Esophagus (tissue), 2 donors: ENCODE data around the gene SESN3. TPM values are rescaled to one million over a fixed set of nuclear protein-coding genes. Genes with fewer than 3 reads are reported as not detected.

Experiments
- H3K27ac ChIP-seq, 2 donors: one replicate each; pipeline ENCODE4 v1.5.1; 2013; ENCODE audit warnings: low read depth in 2 of 2, mild to moderate bottlenecking in 2 of 2, inconsistent platforms in 1 of 2, low read length in 1 of 2, moderate library complexity in 1 of 2
- H3K27me3 ChIP-seq, 2 donors: one replicate each; pipeline ENCODE4 v1.6.1; 2013; ENCODE audit warnings: low read length in 2 of 2, control low read depth in 1 of 2, mild to moderate bottlenecking in 1 of 2; ENCODE audit not compliant: insufficient read depth in 2 of 2, control insufficient read depth in 1 of 2
- H3K36me3 ChIP-seq, 2 donors: one replicate each; pipeline ENCODE4 v1.6.1; 2013; ENCODE audit warnings: low read length in 1 of 2; ENCODE audit not compliant: control insufficient read depth in 2 of 2, insufficient read depth in 2 of 2
- H3K4me1 ChIP-seq, 2 donors: one replicate each; pipeline ENCODE4 v1.6.1; 2013; ENCODE audit warnings: low read length in 1 of 2; ENCODE audit not compliant: control insufficient read depth in 2 of 2, insufficient read depth in 2 of 2
- H3K4me3 ChIP-seq, 2 donors: one replicate each; pipeline ENCODE4 v1.5.1; 2013; ENCODE audit warnings: low read length in 2 of 2, mild to moderate bottlenecking in 2 of 2, low read depth in 1 of 2, moderate library complexity in 1 of 2
- H3K9me3 ChIP-seq, 2 donors: one replicate each; pipeline ENCODE4 v1.6.1; 2013; ENCODE audit warnings: mild to moderate bottlenecking in 2 of 2, low read depth in 1 of 2, low read length in 1 of 2, moderate library complexity in 1 of 2; ENCODE audit not compliant: control insufficient read depth in 2 of 2, insufficient read depth in 1 of 2
- WGBS, 2 donors: extraction: QIAGEN DNeasy Blood & Tissue Kit; methylation state at CpG; one replicate each; pipeline ENCODE4 v1.1.7; 2013; 5-methylcytosine and 5-hydroxymethylcytosine counted together
- polyA plus RNA-seq, 2 donors: library from polyadenylated mRNA; stranded (reverse); fragments of 200-250 nt; gene quantifications; one replicate each; pipeline ENCODE4 v1.2.3, GENCODE V29; 2013
- donor health status: healthy with polysubstance abuse.
- donor health status: Bipolar disorder and iron deficiency.

The SESN3 gene
- polyA plus RNA-seq, 2 donors = 3.7 TPM

DNA sequence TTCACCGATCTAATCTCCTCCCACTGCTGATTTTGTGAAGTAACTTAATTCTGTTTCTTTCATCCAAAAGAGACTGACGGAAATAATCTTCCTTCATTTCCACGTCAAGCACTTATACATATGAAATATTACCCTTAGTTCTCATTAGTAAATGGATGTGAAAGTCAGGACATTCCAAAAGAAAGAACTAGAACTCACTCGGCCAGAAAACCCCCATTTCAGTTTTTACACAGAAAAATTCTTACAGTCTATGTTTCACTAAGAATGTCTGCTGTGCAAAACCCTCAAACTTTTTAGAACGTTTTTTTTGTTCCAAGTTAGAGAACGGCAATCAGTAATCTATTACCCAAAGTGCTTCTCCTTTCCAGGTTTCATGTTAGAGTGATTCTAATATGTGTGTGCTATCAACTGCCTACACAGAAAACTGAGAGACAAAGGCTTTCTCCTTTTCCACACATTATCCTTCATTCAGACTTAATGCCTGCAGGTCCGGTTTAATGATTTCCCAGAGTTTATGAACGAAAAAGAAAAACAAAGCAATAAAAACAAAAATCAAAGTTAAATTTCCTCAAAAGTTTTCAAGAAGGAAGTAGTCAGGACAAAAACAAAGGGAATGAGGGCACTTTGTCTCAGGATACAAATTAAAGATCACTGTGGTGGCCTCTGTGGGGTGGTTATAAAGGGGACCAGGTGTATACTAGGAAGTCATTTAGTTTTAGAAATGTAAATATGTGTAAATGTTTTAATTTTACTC lies 11.3 kb upstream of the SESN3 start:
- WGBS, 2 donors = 51 to 61% methylated on average over 8 of the region's 8 CpGs
- H3K27me3 ChIP-seq = no peaks in the 10 kb centered on the region
- no peak overlapping the region for H3K4me3 ChIP-seq
- no peaks in the 10 kb centered on the region for H3K4me1 ChIP-seq
- H3K27ac ChIP-seq = no peak overlapping the region
- no peaks in the 10 kb centered on the region for H3K9me3 ChIP-seq
- H3K36me3 ChIP-seq = no peaks in the 10 kb centered on the region

DNA sequence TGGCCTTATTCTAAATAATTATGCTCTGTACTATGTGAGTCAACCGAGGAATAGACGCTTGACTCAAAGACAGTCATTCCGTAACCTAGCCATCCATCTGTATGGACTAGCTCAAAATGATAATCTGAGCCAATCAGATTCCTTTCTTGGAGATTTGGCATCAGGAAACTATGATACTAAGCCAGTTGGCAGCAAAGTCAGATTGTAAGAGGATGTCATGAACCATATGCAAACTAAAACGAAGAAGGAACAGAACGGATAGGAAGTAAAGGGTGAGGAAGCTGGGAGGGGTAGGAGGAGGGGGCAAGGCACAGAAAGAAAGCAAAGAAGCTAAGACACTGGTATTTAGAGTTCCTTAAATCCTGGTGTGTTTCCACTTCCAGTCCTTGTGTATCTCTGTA lies 10.7 kb upstream of the SESN3 start:
- H3K27ac ChIP-seq = no peak overlapping the region
- no peaks in the 10 kb centered on the region for H3K9me3 ChIP-seq
- no peaks in the 10 kb centered on the region for H3K4me1 ChIP-seq
- H3K36me3 ChIP-seq = no peaks in the 10 kb centered on the region
- WGBS, 2 donors = 42 to 49% methylated on average over 5 of the region's 5 CpGs
- H3K4me3 ChIP-seq = no peak overlapping the region
- H3K27me3 ChIP-seq = no peaks in the 10 kb centered on the region

- Histone ChIP-seq H3K9me3 (no peaks in the 10 kb centered on the region), H3K4me1 (no peaks in the 10 kb centered on the region), H3K27ac (no peak overlapping the region), H3K36me3 (no peaks in the 10 kb centered on the region), H3K4me3 (no peak overlapping the region), H3K27me3 (no peaks in the 10 kb centered on the region)
- WGBS, 2 donors = 75 to 81% methylated on average over 5 of the region's 5 CpGs
These were observed 9.1 kb upstream of the SESN3 start for GRCh38 chr11:95239871-95240649.

GRCh38 chr11:95232666-95233065 lies 1.7 kb upstream of the SESN3 start:
- H3K27me3 ChIP-seq = no peaks in the 10 kb centered on the region
- H3K36me3 ChIP-seq = no peaks in the 10 kb centered on the region
- 47 to 48% methylated on average over 3 of the region's 3 CpGs for WGBS, 2 donors
- H3K9me3 ChIP-seq = no peaks in the 10 kb centered on the region
- peak overlapping the region in 1 of 2 donors; percentile 98 for H3K4me3 ChIP-seq
- H3K27ac ChIP-seq = peak overlapping the region in 1 of 2 donors; percentile 93
- no peaks in the 10 kb centered on the region for H3K4me1 ChIP-seq

DNA sequence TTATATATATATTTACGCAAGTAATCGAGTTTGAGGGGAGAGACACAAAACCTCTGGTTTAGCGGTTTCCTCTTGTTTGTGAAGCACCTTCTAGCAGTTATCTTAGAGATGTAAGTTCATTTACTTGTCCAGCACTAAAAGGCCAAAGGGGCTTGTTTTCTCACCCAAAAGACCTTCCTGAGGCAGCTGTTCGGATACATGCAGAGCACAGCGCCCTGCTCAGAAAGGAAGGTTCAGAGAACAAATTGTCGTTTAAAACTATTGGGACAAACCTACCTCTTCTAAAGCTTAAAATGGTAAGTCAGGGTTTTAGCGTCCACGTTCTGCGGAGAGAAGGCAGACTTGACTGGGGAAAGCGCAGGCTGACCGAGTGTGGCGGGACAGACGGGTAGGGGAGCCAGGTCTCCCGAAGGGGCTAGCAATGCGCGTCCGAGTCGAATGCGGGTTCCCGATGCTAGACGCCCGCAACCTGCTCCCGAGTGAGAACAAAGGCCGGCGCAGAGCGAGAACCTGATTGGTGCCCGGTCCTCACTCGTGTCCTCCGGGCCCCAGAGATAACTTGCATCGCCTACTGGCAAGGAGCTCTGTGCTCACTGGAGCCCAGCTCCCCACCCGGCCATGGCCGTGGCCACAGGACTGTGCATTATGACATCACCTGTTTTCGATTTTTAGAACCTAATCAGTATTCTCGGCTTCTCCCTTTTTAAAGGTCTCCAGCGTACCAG lies 1.0 kb upstream of the SESN3 start:
- Histone ChIP-seq H3K4me1 (no peaks in the 10 kb centered on the region), H3K9me3 (no peaks in the 10 kb centered on the region), H3K27me3 (no peaks in the 10 kb centered on the region), H3K4me3 (peak overlapping the region; percentile 42 to 98), H3K27ac (peak overlapping the region; percentile 93 to 95), H3K36me3 (no peaks in the 10 kb centered on the region)
- 5 to 10% methylated on average over 35 of the region's 35 CpGs for WGBS, 2 donors

DNA sequence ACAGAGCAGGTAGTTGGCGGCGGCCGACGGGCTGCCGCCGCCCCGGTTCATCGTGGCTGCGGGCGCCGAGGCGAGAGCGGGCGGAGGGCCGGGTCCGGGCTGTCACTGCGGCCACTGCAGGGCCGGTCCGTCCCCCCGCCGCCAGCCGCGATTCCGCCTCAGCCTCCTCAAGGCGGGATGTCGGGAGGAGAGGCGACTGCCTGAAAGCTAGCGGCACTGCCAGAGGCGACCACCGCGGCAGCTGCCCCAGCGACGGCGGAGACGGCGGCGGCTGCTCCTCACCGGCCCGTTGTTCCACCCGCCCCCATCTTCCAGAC lies 234 bp downstream of the SESN3 start:
- Histone ChIP-seq H3K27ac (peak overlapping the region; percentile 73 to 85), H3K4me1 (no peaks in the 10 kb centered on the region), H3K4me3 (peak overlapping the region; percentile 78 to 98), H3K9me3 (no peaks in the 10 kb centered on the region), H3K36me3 (no peaks in the 10 kb centered on the region), H3K27me3 (no peaks in the 10 kb centered on the region)
- WGBS, 2 donors = 0% methylated on average over 27 to 40 of the region's 40 CpGs

DNA sequence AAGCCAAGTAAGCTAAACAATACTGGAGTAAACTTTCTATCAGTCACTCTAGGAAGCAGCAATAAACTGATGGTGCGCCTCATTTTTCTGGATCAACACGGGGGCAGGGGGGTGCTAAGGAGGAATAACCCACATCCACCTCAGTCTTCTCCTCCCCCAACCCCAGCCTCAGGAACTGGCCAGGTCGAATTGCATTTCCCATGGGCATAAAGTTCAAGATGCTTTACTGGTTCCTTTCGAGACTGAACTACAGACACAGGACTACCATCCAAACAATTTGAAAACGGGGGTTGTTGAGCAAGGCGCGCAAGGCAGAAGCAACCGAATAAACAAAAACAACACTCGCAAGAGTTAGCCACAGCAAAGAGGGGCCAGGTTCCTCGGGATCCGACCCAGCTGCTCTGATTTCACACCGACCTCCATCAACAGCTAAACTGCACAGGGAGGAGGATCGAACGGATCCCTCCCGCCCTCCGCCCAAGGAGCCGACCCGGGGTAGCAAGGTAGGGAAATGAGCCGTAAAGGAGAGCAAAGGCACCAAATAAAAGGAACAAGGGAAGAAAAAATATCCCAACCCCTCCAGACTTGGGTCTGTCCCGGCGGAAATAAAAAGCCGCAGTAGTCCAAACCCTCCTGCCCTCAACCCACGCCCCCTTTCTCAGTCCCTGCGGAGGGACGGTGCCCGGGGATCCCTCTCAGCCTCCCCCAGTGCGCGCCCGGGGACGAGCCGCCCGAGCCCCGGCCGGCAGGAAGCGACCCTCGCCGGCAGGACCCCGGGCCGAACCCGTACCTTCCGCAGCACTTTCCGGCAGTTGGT lies 801 bp downstream of the SESN3 start:
- Histone ChIP-seq H3K9me3 (no peaks in the 10 kb centered on the region), H3K4me3 (peak overlapping the region; percentile 78 to 98), H3K4me1 (no peaks in the 10 kb centered on the region), H3K27me3 (no peaks in the 10 kb centered on the region), H3K27ac (peak overlapping the region; percentile 73 to 85), H3K36me3 (no peaks in the 10 kb centered on the region)
- WGBS, 2 donors = 0% methylated on average over 39 to 42 of the region's 42 CpGs

DNA sequence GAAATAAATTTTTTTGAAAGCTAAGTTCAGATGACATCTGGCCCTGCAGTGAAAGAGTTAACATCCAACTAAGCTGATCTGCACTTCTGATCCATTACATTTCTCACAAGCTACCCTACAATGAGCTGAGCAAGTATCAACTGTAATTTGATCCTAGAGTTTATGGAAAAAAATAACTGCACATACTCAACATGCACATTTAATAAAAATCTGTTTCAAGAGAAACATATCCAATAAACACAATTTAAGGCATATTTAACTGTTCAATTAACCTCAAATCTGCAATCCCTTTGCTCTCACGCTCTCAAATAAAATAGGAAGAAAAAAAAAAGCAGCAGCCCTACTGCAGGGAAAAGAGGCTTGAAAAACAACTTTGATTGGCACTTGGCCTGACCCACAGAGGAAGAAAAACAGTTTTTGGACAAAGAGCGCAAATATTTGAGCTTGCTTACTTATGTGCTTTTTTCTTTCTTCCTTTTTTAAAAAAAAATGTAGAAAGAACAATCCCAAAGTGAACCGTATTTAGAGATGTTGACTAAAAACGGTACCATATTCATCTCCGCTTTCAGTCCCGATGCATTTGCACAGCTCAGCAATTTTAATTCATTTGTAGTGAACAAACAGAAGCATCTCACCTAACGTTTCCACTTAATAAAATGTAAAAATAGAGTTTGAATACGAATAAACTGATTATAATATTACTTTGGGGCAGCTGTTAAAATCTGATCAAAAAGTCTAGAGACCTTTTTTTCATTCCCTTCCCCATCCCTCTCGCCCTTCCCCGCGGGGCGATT lies 1.6 kb downstream of the SESN3 start:
- Histone ChIP-seq H3K4me1 (no peaks in the 10 kb centered on the region), H3K36me3 (no peaks in the 10 kb centered on the region), H3K9me3 (no peaks in the 10 kb centered on the region), H3K27me3 (no peaks in the 10 kb centered on the region), H3K27ac (peak overlapping the region in 1 of 2 donors; percentile 73), H3K4me3 (peak overlapping the region; percentile 78 to 98)
- 1 to 3% methylated on average over 12 of the region's 12 CpGs for WGBS, 2 donors
